GM10266 (cell line): ENCODE measurements around the gene UGT1A4.

Source experiments
- DNase-seq: peaks from one replicate; pipeline ENCODE4 v3.0.0; 2012; ENCODE audit errors: extremely low spot score
- CTCF ChIP-seq: IDR thresholded peaks from 2 replicates; pipeline ENCODE4 v1.5.1; 2012; ENCODE audit warnings: mild to moderate bottlenecking, low read depth; ENCODE audit not compliant: control insufficient read depth, insufficient read depth; ENCODE audit errors: missing control alignments

The UGT1A4 gene

GRCh38 chr2:233803994-233804393 lies 85.5 kb downstream of the UGT1A4 start:
- no peak for TF ChIP-seq CTCF

GRCh38 chr2:233807215-233807865 lies 88.8 kb downstream of the UGT1A4 start:
- no peak for DNase-seq
- TF ChIP-seq CTCF = no peak

More at GRCh38 chr2:233803994-233804393, 85.5 kb downstream of the UGT1A4 start:
- DNase-seq = no peak

GRCh38 chr2:233807966-233808935 lies 89.7 kb downstream of the UGT1A4 start:
- no peak for DNase-seq
- TF ChIP-seq CTCF = no peak

- no peak for DNase-seq
- no peak for TF ChIP-seq CTCF
Measured at GRCh38 chr2:233810385-233810784, 91.8 kb downstream of the UGT1A4 start.

- no peak for DNase-seq
- TF ChIP-seq CTCF = no peak
Measured at GRCh38 chr2:233811087-233811486, 92.6 kb downstream of the UGT1A4 start.

GRCh38 chr2:233811732-233812131 lies 93.2 kb downstream of the UGT1A4 start:
- TF ChIP-seq CTCF = no peak

More at GRCh38 chr2:233811732-233812131, 93.2 kb downstream of the UGT1A4 start:
- no peak for DNase-seq
